K562 (cell line): ENCODE measurements around the gene TTC16. TPM values are rescaled to one million over a fixed set of nuclear protein-coding genes. Genes with fewer than 3 reads are reported as not detected.

ENCODE experiments used
- ATAC-seq: fragments of 200-7000 bp; cut with Tn5 transposase; 3 replicates; pipeline ENCODE4 v1.9.1; 2020; ENCODE audit warnings: moderate library complexity
- BruUV-seq: library from RNA; stranded (reverse); fragments of 400-500 nt; replicated peaks from 2 replicates; lab custom pipeline; 2021; lab: Mats Ljungman, UMichigan
- CTCF ChIA-PET: fragments of 300-600 bp; formaldehyde crosslinking; extraction: SDS; loops from one replicate; lab custom pipeline; 2021; ENCODE audit warnings: low intra/inter-chr PET ratio; lab: Yijun Ruan, JAX
- POLR2A ChIA-PET: fragments of 300-600, 350-650 bp; sonication (Branson Sonifier 250); formaldehyde crosslinking; extraction: SDS; loops from one replicate; lab custom pipeline; 2021; ENCODE audit warnings: antibody characterized with exemption, inconsistent platforms; lab: Yijun Ruan, JAX
- DNase-seq, 4 experiments: peaks; one replicate each; pipeline versions ENCODE4 v3.0.0 to v3.0.0-alpha.2; 2011 to 2018; ENCODE audit warnings: low spot score in 3 of 4, mixed read lengths in 3 of 4; ENCODE audit errors: extremely low read depth in 1 of 4
- FAIRE-seq: peaks from 2 replicates; lab custom pipeline; 2011; peaks lifted over from hg19 to GRCh38; lab: Jason Lieb, UNC
- H2AFZ ChIP-seq: 2 replicates; pipeline ENCODE4 v1.6.0; 2011; ENCODE audit warnings: low read depth, low read length, control low read depth, inconsistent platforms
- H3K27ac ChIP-seq: fragments of 200-600 bp; 3 replicates; pipeline ENCODE4 v1.8.0; 2011; ENCODE audit warnings: low read depth, mild to moderate bottlenecking, control low read depth, inconsistent platforms, low read length, moderate library complexity, mixed read lengths; ENCODE audit errors: extremely low read depth
- H3K27me3 ChIP-seq, 2 experiments: fragments of 300-600 bp in 1 of 2; 2 replicates in 1 of 2; 3 replicates in 1 of 2; pipeline versions ENCODE4 v1.6.0 to v1.8.0; 2011; ENCODE audit warnings: inconsistent platforms in 2 of 2, low read length in 2 of 2, mild to moderate bottlenecking in 1 of 2, mixed read lengths in 1 of 2, moderate library complexity in 1 of 2; ENCODE audit not compliant: control insufficient read depth in 2 of 2, insufficient read depth in 2 of 2
- H3K36me3 ChIP-seq: fragments of 300-600 bp; 3 replicates; pipeline ENCODE4 v1.8.0; 2011; ENCODE audit warnings: mild to moderate bottlenecking, low read length, inconsistent platforms; ENCODE audit not compliant: control insufficient read depth, insufficient read depth
- H3K4me1 ChIP-seq, 2 experiments: fragments of 200-600 bp in 1 of 2; replicated peaks in 1 of 2; 2 replicates in 1 of 2; 3 replicates in 1 of 2; pipeline versions ENCODE4 v1.5.1 to v1.8.0; 2011; ENCODE audit warnings: inconsistent platforms in 2 of 2, low read length in 2 of 2, mild to moderate bottlenecking in 1 of 2, mixed read lengths in 1 of 2, moderate library complexity in 1 of 2; ENCODE audit not compliant: control insufficient read depth in 2 of 2, insufficient read depth in 2 of 2
- H3K4me2 ChIP-seq: 2 replicates; pipeline ENCODE4 v1.6.1; 2011; ENCODE audit warnings: low read length, control low read depth, inconsistent platforms, mixed read lengths; ENCODE audit not compliant: insufficient read depth
- H3K4me3 ChIP-seq: fragments of 200-600 bp; sonication (generic), shearing (Covaris generic); 2 replicates; pipeline ENCODE4 v1.5.1; 2016; ENCODE audit warnings: control low read depth, inconsistent platforms
- H3K79me2 ChIP-seq: fragments of 200-600 bp; 3 replicates; pipeline ENCODE4 v1.8.0; 2011; ENCODE audit warnings: low read length, inconsistent platforms; ENCODE audit not compliant: control insufficient read depth, insufficient read depth
- H3K9ac ChIP-seq, 2 experiments: 2 replicates each; pipeline versions ENCODE4 v1.6.0 to v1.6.1; 2011; ENCODE audit warnings: low read depth in 2 of 2, low read length in 2 of 2, control low read depth in 1 of 2, inconsistent platforms in 1 of 2, mild to moderate bottlenecking in 1 of 2, mixed read lengths in 1 of 2; ENCODE audit not compliant: insufficient read depth in 1 of 2
- H3K9me1 ChIP-seq: one replicate; pipeline ENCODE4 v1.6.0; 2011; ENCODE audit warnings: inconsistent platforms, mild to moderate bottlenecking, low read length, moderate library complexity; ENCODE audit not compliant: control insufficient read depth, insufficient read depth
- H3K9me3 ChIP-seq: replicated peaks from 2 replicates; pipeline ENCODE4 v1.5.1; 2011; ENCODE audit warnings: low read depth, low read length, inconsistent platforms; ENCODE audit not compliant: control insufficient read depth, insufficient read depth
- H4K20me1 ChIP-seq: replicated peaks from 2 replicates; pipeline ENCODE4 v1.6.1; 2011; ENCODE audit warnings: low read length, inconsistent platforms, mixed read lengths; ENCODE audit not compliant: control insufficient read depth, insufficient read depth
- BHLHE40 ChIP-seq: IDR thresholded peaks from 2 replicates; pipeline ENCODE4 v1.6.1; 2011; ENCODE audit warnings: low read length, improper control_type of control experiment
- CHD1 ChIP-seq: fragments of 200-600 bp; sonication (generic); IDR thresholded peaks from one replicate; pipeline ENCODE4 v1.6.1; 2012; ENCODE audit warnings: mild to moderate bottlenecking, moderate library complexity, low read length, inconsistent platforms
- EGR1 ChIP-seq: fragments of 450-650 bp; conservative IDR thresholded peaks from 2 replicates; pipeline ENCODE4 v1.6.1; 2017; ENCODE audit warnings: mild to moderate bottlenecking
- HNRNPL ChIP-seq: fragments of 200-400 bp; formaldehyde crosslinking; IDR thresholded peaks from 2 replicates; pipeline ENCODE4 v1.6.1; 2017; ENCODE audit warnings: low read depth, mild to moderate bottlenecking, low read length
- TAF9B ChIP-seq: fragments of 450-650 bp; IDR thresholded peaks from 2 replicates; pipeline ENCODE4 v1.6.1; 2018; ENCODE audit warnings: mild to moderate bottlenecking; ENCODE audit not compliant: partially characterized antibody
- ZBED1 ChIP-seq: IDR thresholded peaks from 2 replicates; pipeline ENCODE4 v1.6.1; 2014
- ZBTB49 ChIP-seq: sonication (generic); formaldehyde crosslinking; IDR thresholded peaks from 2 replicates; pipeline ENCODE4 v1.8.0; 2022; ENCODE audit warnings: missing genetic modification reagents, mild to moderate bottlenecking, borderline replicate concordance
- ZC3H4 ChIP-seq: sonication (generic); formaldehyde crosslinking; IDR thresholded peaks from 2 replicates; pipeline ENCODE4 v1.9.0; 2021; ENCODE audit warnings: missing genetic modification reagents, borderline replicate concordance
- ZNF583 ChIP-seq: fragments of 250-450 bp; sonication (Bioruptor Pico); IDR thresholded peaks from 2 replicates; pipeline ENCODE4 v1.4.0; 2020
- WGBS: fragments of 100-300 bp; shearing (Covaris generic); methylation state at CpG from one replicate; pipeline ENCODE4 v1.1.6; 2016; ENCODE audit warnings: low coverage, mixed read lengths; ENCODE audit not compliant: insufficient coverage; ENCODE audit errors: missing lambda C conversion rate; 5-methylcytosine and 5-hydroxymethylcytosine counted together
- in situ Hi-C: fragments of 300-500 bp; cut with MboI; formaldehyde crosslinking; loops from 4 replicates; pipeline ENCODE4 v1.15.0; 2018; ENCODE audit warnings: inconsistent platforms, mixed read lengths
- intact Hi-C: fragments of 100-400 bp; cut with micrococcal nuclease; formaldehyde crosslinking; loops from 2 replicates; pipeline ENCODE4 v1.14.2; 2022
- polyA plus RNA-seq, 8 experiments: library from polyadenylated mRNA; depleted of rRNA in 4 of 8; stranded (reverse) in 5 of 8; unstranded in 3 of 8; fragments of >200 nt; fragmentation: Nextera tagmentation in 2 of 8; fragmentation: Illumina TruSeq in 1 of 8; extraction: Ambion mirVana in 2 of 8; extraction: Trizol in 1 of 8; gene quantifications; 2 replicates each; pipeline versions ENCODE4 v1.2.1 to v1.2.3, GENCODE V29; 2011 to 2014; ENCODE audit warnings: inconsistent platforms in 1 of 8, missing spikeins in 1 of 8
- total RNA-seq, 7 experiments: library from RNA; depleted of rRNA in 6 of 7; stranded (reverse); fragments of >200 nt in 6 of 7; fragmentation: Illumina TruSeq in 2 of 7; extraction: Trizol in 2 of 7; gene quantifications; 2 replicates each; pipeline versions ENCODE4 v1.2.1 to v1.2.3, GENCODE V29; 2011 to 2021; ENCODE audit warnings: low replicate concordance in 1 of 7
- TF ChIP-seq, protein P1 (sequence below): fragments of 250-450 bp; sonication (Bioruptor Pico); IDR thresholded peaks from 2 replicates; pipeline ENCODE4 v1.8.0; 2021; ENCODE audit warnings: moderate library complexity, mild to moderate bottlenecking, inconsistent platforms
- TF ChIP-seq, protein P2 (sequence below): sonication (generic); formaldehyde crosslinking; IDR thresholded peaks from 2 replicates; pipeline ENCODE4 v1.8.1; 2023; ENCODE audit warnings: mild to moderate bottlenecking, missing genetic modification reagents
- TF ChIP-seq, protein P3 (sequence below): fragments of 200-800 bp; sonication (Bioruptor generic); IDR thresholded peaks from 2 replicates; pipeline ENCODE4 v1.6.1; 2017; ENCODE audit warnings: missing genetic modification characterization, missing compliant biosample characterization
- TF ChIP-seq, protein P4 (sequence below): sonication (generic); formaldehyde crosslinking; IDR thresholded peaks from 2 replicates; pipeline ENCODE4 v1.8.1; 2023; ENCODE audit warnings: mild to moderate bottlenecking, missing genetic modification reagents

Gene TTC16
- total and polyA plus RNA-seq, 9 of the 15 experiments (the other 6 are each of a cell fraction or from before 2014, with no cell fraction given), result 0.11 TPM; not detected in 8

DNA sequence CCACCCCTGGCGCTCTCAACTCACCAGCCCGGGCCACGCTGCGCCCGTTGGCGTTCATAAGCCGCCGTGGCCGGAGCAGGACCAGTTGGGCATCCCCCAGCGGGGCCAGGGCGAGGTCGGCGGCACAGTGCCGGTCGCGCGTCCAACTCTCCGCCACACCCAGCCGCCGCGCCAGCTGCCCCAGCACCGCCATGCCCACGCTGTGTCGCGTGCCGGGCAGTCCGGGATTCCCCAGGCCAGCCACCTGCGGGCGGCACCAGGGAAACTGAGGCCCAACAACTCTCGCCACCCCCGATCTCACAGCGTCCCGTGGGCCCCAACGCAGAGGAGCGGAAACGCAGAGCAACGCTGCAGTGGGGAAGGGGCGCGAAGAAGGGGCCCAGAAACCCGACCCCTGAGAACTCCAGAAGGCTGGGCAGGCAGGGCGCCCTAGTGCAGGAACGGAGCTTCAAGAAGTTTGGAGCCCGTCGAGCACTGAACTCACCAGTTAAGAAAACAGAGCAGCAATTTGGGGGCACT is 869 bp upstream of the TTC16 start:
- in situ Hi-C loops (no loop called here), intact Hi-C loops (no loop called here)
- DNase-seq (peak in 2 of 4 experiments; percentile 49 to 54), FAIRE-seq (no peak), ATAC-seq (peak; percentile 15)
- peaks cover 4 to 55% of the 10 kb centered on the region in 2 experiments; a peak in 4 of 5 replicates for H3K4me1 ChIP-seq
- WGBS, result under 1% methylated on average over 41 of the region's 44 CpGs
- H3K79me2 ChIP-seq, result 0 out of 3 replicates have a peak, but pooled peaks cover 3% of the 10 kb centered on the region
- no peaks in the 10 kb centered on the region for H3K27me3 ChIP-seq
- H3K9ac ChIP-seq, result peak overlapping the region; percentile 69 to 98
- no peaks in the 10 kb centered on the region for H3K36me3 ChIP-seq
- CTCF ChIA-PET, result no interaction called here
- TSS peak; percentile 82 for BruUV-seq
- peak overlapping the region; percentile 99 for H2AFZ ChIP-seq
- peak overlapping the region; percentile 64 for H3K27ac ChIP-seq
- no peaks in the 10 kb centered on the region for H3K9me3 ChIP-seq
- POLR2A ChIA-PET, result interaction anchor here (0.6 to 1.3 kb wide), 7 partner anchors 10 to 176 kb away, joined by 3 to 7 read pairs (median 4); partner anchors contain the start of gene TOR2A
- H3K9me1 ChIP-seq, result peaks cover 4% of the 10 kb centered on the region
- H4K20me1 ChIP-seq, result peaks cover 3% of the 10 kb centered on the region; the same call in 1 of the 2 replicates
- H3K4me2 ChIP-seq, result peak overlapping the region; percentile 87
- H3K4me3 ChIP-seq, result peak overlapping the region; percentile 74
- TF ChIP-seq, protein P1, sequence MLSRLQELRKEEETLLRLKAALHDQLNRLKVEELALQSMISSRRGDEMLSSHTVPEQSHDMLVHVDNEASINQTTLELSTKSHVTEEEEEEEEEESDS (CRISPR knock-in tag), result no peak
- TF ChIP-seq, protein P2, sequence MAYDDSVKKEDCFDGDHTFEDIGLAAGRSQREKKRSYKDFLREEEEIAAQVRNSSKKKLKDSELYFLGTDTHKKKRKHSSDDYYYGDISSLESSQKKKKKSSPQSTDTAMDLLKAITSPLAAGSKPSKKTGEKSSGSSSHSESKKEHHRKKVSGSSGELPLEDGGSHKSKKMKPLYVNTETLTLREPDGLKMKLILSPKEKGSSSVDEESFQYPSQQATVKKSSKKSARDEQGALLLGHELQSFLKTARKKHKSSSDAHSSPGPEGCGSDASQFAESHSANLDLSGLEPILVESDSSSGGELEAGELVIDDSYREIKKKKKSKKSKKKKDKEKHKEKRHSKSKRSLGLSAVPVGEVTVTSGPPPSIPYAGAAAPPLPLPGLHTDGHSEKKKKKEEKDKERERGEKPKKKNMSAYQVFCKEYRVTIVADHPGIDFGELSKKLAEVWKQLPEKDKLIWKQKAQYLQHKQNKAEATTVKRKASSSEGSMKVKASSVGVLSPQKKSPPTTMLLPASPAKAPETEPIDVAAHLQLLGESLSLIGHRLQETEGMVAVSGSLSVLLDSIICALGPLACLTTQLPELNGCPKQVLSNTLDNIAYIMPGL (CRISPR knock-in tag), result peak; percentile 41; the same call in 1 of the 2 replicates
- peak; percentile 46; the same call in 1 of the 2 replicates for TF ChIP-seq BHLHE40
- peak; percentile 63; the same call in 1 of the 2 replicates for TF ChIP-seq ZC3H4 (CRISPR knock-in tag)
- TF ChIP-seq ZBTB49 (CRISPR knock-in tag), result no peak
- no peak for TF ChIP-seq ZNF583
- peak; percentile 43 for TF ChIP-seq CHD1
- TF ChIP-seq TAF9B, result no peak
- peak; percentile 85 for TF ChIP-seq HNRNPL
- TF ChIP-seq ZBED1, result peak; percentile 37; the same call in 1 of the 2 replicates
- TF ChIP-seq, protein P3, sequence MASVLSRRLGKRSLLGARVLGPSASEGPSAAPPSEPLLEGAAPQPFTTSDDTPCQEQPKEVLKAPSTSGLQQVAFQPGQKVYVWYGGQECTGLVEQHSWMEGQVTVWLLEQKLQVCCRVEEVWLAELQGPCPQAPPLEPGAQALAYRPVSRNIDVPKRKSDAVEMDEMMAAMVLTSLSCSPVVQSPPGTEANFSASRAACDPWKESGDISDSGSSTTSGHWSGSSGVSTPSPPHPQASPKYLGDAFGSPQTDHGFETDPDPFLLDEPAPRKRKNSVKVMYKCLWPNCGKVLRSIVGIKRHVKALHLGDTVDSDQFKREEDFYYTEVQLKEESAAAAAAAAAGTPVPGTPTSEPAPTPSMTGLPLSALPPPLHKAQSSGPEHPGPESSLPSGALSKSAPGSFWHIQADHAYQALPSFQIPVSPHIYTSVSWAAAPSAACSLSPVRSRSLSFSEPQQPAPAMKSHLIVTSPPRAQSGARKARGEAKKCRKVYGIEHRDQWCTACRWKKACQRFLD (CRISPR knock-in tag), result peak; percentile 23; the same call in 1 of the 2 replicates
- TF ChIP-seq EGR1, result 0 out of 2 replicates have a peak, but pooled peaks have one; percentile 14
- TF ChIP-seq, protein P4, sequence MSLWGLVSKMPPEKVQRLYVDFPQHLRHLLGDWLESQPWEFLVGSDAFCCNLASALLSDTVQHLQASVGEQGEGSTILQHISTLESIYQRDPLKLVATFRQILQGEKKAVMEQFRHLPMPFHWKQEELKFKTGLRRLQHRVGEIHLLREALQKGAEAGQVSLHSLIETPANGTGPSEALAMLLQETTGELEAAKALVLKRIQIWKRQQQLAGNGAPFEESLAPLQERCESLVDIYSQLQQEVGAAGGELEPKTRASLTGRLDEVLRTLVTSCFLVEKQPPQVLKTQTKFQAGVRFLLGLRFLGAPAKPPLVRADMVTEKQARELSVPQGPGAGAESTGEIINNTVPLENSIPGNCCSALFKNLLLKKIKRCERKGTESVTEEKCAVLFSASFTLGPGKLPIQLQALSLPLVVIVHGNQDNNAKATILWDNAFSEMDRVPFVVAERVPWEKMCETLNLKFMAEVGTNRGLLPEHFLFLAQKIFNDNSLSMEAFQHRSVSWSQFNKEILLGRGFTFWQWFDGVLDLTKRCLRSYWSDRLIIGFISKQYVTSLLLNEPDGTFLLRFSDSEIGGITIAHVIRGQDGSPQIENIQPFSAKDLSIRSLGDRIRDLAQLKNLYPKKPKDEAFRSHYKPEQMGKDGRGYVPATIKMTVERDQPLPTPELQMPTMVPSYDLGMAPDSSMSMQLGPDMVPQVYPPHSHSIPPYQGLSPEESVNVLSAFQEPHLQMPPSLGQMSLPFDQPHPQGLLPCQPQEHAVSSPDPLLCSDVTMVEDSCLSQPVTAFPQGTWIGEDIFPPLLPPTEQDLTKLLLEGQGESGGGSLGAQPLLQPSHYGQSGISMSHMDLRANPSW, result 0 out of 2 replicates have a peak, but pooled peaks have one; percentile 44
